Testis (tissue), 2 donors: Measurements from ENCODE around the gene HAPLN3.

ENCODE experiments used
- CTCF ChIP-seq, 3 experiments: fragments of 450-650 bp in 2 of 3; fragments of 200-600 bp in 1 of 3; sonication (generic) in 1 of 3; IDR thresholded peaks; one replicate each; pipeline ENCODE4 v1.5.1; 2016 to 2019; ENCODE audit warnings: antibody characterized with exemption in 3 of 3, mild to moderate bottlenecking in 2 of 3, moderate library complexity in 1 of 3
- POLR2A ChIP-seq: fragments of 450-650 bp; IDR thresholded peaks from one replicate; pipeline ENCODE4 v1.6.1; 2017; ENCODE audit warnings: antibody characterized with exemption, mild to moderate bottlenecking, moderate library complexity

GRCh38 chr15:88902846-88903245 is 7.5 kb upstream of the HAPLN3 start:
- no peak for TF ChIP-seq CTCF (IDR thresholded peaks at IDR 0.05)
- TF ChIP-seq POLR2A, result no peak
